LNCaP clone FGC (cell line): Measurements from ENCODE around the gene DIRAS1.

Experiments used
- DNase-seq: peaks from one replicate; pipeline ENCODE4 v3.0.0-alpha.2; 2011; ENCODE audit warnings: low read depth
- H3K4me3 ChIP-seq: 2 replicates; pipeline ENCODE4 v1.5.1; 2011; ENCODE audit warnings: mild to moderate bottlenecking, low read depth, low read length, control low read depth
- TF ChIP-seq, protein P1 (sequence below): IDR thresholded peaks from 2 replicates; pipeline ENCODE4 v1.5.1; 2012; ENCODE audit warnings: mild to moderate bottlenecking; ENCODE audit not compliant: control insufficient read depth, insufficient read depth; ENCODE audit errors: extremely low read depth

The DIRAS1 gene

DNA sequence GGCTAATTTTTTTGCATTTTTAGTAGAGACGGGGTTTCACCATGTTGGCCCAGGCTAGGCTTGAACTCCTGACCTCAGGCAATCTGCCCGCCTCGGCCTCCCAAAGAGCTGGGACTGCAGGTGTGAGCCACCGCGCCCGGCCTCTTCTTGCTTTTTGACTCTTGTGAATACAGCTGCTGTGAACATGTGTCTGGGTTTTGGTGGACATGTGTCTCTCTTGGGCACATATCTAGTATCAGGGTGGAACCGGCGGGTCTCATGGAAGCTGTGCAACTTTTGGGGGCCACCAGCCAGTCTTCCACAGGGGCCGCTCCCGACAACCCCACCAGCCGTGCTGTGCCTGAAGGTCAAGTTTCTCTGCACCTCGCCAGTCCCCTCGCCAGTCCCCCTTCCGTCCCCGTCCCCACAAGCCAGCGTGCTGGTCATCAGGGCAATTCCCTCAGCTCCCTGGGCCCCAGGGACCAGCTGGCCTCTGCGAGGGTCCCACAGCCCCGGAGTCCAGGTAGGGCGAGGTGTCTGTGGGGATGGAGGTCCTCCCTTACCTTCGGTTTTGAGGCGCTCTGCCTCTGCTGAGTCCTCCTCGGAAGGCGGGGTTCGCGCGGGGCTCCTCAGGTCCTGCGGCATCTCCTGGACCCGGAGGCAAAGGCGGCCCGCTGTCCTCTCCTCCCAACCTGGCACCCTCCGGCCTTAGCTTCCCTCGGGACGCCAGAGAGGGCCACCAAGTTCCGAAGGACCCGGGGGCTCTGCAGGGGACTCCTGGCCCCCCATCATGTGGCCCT is 45.6 kb upstream of the DIRAS1 start:
- TF ChIP-seq, protein P1, sequence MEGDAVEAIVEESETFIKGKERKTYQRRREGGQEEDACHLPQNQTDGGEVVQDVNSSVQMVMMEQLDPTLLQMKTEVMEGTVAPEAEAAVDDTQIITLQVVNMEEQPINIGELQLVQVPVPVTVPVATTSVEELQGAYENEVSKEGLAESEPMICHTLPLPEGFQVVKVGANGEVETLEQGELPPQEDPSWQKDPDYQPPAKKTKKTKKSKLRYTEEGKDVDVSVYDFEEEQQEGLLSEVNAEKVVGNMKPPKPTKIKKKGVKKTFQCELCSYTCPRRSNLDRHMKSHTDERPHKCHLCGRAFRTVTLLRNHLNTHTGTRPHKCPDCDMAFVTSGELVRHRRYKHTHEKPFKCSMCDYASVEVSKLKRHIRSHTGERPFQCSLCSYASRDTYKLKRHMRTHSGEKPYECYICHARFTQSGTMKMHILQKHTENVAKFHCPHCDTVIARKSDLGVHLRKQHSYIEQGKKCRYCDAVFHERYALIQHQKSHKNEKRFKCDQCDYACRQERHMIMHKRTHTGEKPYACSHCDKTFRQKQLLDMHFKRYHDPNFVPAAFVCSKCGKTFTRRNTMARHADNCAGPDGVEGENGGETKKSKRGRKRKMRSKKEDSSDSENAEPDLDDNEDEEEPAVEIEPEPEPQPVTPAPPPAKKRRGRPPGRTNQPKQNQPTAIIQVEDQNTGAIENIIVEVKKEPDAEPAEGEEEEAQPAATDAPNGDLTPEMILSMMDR: no peak
- no peak overlapping the region for H3K4me3 ChIP-seq
- DNase-seq: no peak

DNA sequence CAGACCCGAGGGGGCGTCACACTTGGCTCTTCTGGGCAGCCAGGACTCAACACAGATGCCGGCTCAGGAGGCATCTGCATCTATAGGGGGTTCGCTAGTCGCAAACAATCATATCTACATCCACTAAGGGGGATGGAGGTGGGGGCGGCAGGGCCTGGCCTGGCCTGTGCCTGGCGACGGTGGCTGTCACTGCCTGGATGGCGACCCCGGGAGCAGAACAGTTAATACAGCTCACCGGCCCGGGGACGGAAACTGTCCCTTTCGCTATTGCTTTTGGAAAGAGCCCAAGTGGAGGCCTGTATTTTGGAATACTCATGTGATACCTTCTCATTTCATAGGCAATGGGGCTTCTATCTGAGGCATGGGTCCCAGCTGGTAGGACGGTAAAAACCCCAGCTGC is 44.2 kb upstream of the DIRAS1 start:
- DNase-seq: no peak
- TF ChIP-seq, protein P1: no peak
- no peak overlapping the region for H3K4me3 ChIP-seq

DNA sequence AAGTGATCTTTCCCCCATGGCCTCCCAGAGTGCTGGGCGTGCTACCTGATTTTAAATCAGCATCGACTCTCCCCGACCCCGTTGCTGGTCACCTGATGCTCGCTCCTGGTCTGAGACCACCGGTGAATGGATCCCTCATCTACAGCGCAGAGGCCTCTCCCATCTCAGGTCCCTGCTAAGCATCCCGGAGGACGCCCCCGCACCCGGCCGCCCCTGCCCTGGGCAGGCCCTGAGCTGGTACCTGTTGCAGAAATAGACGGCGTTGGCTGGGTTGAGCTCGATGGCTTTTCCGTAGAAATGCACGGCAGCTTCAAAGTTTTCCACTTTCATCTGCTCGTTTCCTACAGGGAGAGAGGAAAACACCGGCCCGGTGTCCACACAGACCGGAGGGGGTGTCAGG is 43.8 kb upstream of the DIRAS1 start:
- H3K4me3 ChIP-seq: no peak overlapping the region
- no peak for DNase-seq
- TF ChIP-seq, protein P1: no peak

DNA sequence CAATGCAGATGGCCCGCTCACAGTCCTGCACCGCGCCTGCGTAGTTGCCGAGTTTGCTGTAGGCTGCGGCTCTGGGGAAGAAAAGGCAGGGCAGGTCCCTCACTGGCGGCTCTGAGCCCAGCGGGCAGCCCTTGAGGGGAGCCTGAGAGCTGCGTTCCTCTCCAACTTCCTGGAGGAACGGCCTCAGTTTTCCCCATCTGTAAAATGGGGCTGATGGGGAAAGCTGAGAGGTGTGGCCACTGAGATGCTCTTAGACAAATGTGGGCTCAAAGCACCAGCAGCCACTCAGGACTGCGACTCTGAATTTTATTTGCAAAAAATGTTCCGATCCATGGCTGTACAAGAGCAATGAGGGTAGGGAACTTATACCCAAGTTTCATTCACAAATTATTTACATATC is 42.5 kb upstream of the DIRAS1 start:
- DNase-seq: no peak
- no peak overlapping the region for H3K4me3 ChIP-seq
- TF ChIP-seq, protein P1: no peak

DNA sequence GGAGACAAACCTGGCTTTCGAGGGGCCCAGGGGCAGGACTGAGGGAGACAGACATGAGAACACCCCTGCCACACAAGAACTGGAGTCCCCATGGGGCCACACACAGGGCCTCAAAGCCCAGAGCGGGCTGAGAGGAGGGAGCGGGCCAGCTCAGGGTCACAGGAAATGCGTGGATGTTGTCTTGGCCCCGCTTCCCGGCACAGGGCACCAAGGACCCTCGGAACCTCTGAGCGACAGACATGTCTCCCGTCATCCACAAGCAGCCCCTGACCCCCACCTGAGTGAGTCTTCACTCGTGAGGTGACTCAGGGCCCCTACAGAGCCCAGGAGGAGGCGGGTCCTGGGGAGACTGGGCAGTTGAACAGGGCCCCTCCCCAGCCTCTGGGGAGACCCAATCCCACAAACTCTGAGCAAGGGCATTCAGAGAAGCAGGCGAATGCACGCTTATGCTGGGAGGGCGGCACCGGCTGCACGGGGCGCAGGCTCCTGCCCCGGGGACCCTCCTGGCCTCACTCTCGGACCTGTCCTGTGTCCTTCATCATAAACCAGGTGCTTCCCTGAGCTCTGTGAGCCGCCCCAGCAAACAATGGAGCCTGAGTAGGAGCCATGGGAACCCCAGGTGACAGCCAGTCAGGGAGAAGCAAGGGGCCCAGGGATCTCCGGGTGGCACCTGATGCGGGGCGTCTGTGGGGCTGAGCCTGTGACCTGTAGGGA is 41.8 kb upstream of the DIRAS1 start:
- DNase-seq: no peak
- TF ChIP-seq, protein P1: no peak
- no peak overlapping the region for H3K4me3 ChIP-seq

DNA sequence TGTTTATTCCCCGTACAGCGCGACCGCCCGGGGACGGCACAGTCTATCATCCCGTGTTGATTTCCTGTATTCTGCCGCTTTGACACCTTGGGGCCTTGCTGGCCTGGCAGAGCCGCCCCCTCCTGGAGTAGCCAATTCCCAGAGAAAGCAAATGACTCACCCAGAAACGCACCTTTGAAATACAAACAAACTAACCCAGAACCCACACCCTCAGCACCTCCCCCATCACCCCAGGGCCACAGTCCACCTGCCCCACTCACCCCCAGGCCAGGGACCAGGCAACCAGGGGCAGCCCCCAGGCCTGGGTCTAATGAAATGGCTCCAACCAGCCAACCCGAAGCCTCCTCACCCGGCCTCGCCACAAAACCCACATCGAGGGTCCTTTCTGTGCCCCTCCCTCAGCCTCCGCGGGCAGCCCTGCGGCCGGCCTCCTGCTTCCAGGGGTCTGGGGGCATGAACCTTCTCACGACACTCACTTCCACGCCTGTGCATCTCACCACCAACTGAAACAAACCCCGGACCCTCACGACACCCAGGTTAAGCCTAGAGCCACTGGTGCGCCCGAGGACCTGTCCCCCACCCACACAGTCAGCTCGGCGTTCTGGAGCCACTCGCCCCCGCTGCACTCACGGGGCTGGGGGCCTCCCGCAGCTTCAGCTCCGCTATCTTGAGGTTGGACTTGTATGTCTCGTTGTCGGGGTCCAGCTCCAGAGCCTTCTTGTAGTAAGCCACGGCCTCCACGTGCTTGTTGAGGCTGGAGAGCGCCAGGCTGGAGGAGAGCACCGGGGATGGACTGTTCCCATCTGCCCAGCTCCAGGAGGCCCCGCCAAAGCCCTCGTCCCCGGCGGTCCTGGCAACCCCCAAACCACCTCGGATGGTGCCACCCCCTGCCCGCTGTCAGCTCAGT is 41.0 kb upstream of the DIRAS1 start:
- no peak for DNase-seq
- H3K4me3 ChIP-seq: no peak overlapping the region
- TF ChIP-seq, protein P1: no peak
